ENCODE results near the gene OR8B4. TPM values are rescaled to one million over a fixed set of nuclear protein-coding genes. Genes with fewer than 3 reads are reported as not detected.
"Not testable (repeated sequence)": the region's sequence is repeated elsewhere in the genome, so short reads cannot be mapped to it uniquely, and the experiment has no call there.

OR8B4 gene
- total and polyA plus RNA-seq, 12 donors, result not detected

GRCh38 chr11:124460459-124460858 lies 35.8 kb upstream of the OR8B4 start:
- Histone ChIP-seq H3K4me1 (replicated peaks in 1 of 2) (no peaks in the 10 kb centered on the region), H3K4me3 (no peak overlapping the region), H3K36me3 (replicated peaks in 1 of 2) (no peaks in the 10 kb centered on the region), H3K9me3 (replicated peaks in 1 of 3) (no peaks in the 10 kb centered on the region), H3K27ac (no peak overlapping the region), H3K27me3 (no peaks in the 10 kb centered on the region)
- no peak for DNase-seq
- 63 to 92% (median 78%) methylated on average over 1 of the region's 1 CpG for WGBS, 4 donors
- TF ChIP-seq CTCF (IDR thresholded peaks at IDR 0.05), result no peak
- TF ChIP-seq POLR2A (IDR thresholded peaks at IDR 0.05), result no peak
- intact Hi-C loops (cut with DNase I), result no loop called here

- H3K4me1 ChIP-seq (replicated peaks in 1 of 2); H3K27me3 ChIP-seq; intact Hi-C loops (cut with DNase I); H3K9me3 ChIP-seq (replicated peaks in 1 of 3); H3K4me3 ChIP-seq; DNase-seq; H3K36me3 ChIP-seq (replicated peaks in 1 of 2); H3K27ac ChIP-seq: not testable (repeated sequence)
- WGBS, 4 donors, result 82 to 90% (median 83%) methylated on average over 7 of the region's 7 CpGs
These were observed 34.7 kb upstream of the OR8B4 start for GRCh38 chr11:124459379-124459778.

- peaks cover 0 to 6% (median 0%) of the 10 kb centered on the region in 3 donors for H3K9me3 ChIP-seq (replicated peaks in 1 of 3)
- WGBS, 4 donors, result 19 to 49% (median 46%) methylated on average over 2 of the region's 2 CpGs
- H3K27ac ChIP-seq, result no peak overlapping the region
- no peaks in the 10 kb centered on the region for H3K27me3 ChIP-seq
- no peak for DNase-seq
- intact Hi-C loops (cut with DNase I), result no loop called here
- no peaks in the 10 kb centered on the region for H3K4me1 ChIP-seq (replicated peaks in 1 of 2)
- no peak overlapping the region for H3K4me3 ChIP-seq
- H3K36me3 ChIP-seq (replicated peaks in 1 of 2), result no peaks in the 10 kb centered on the region
- TF ChIP-seq POLR2A (IDR thresholded peaks at IDR 0.05), result no peak
- TF ChIP-seq CTCF (IDR thresholded peaks at IDR 0.05), result no peak
These were observed 29.9 kb upstream of the OR8B4 start for GRCh38 chr11:124454552-124454951.

GRCh38 chr11:124446916-124447315 lies 22.2 kb upstream of the OR8B4 start:
- no peak overlapping the region for H3K4me3 ChIP-seq
- TF ChIP-seq POLR2A (IDR thresholded peaks at IDR 0.05) (no peak), CTCF (IDR thresholded peaks at IDR 0.05) (no peak)
- no peaks in the 10 kb centered on the region for H3K36me3 ChIP-seq (replicated peaks in 1 of 2)
- H3K4me1 ChIP-seq (replicated peaks in 1 of 2), result no peaks in the 10 kb centered on the region
- intact Hi-C loops (cut with DNase I), result no loop called here
- no peak for DNase-seq
- WGBS, 4 donors, result 60 to 71% (median 65%) methylated on average over 1 of the region's 1 CpG
- H3K9me3 ChIP-seq (replicated peaks in 1 of 3), result peaks cover 0 to 6% (median 0%) of the 10 kb centered on the region in 3 donors
- no peaks in the 10 kb centered on the region for H3K27me3 ChIP-seq
- no peak overlapping the region for H3K27ac ChIP-seq

- Histone ChIP-seq H3K4me1 (replicated peaks in 1 of 2) (no peaks in the 10 kb centered on the region), H3K9me3 (replicated peaks in 1 of 3) (no peaks in the 10 kb centered on the region), H3K36me3 (replicated peaks in 1 of 2) (no peaks in the 10 kb centered on the region), H3K27me3 (peaks cover 4% of the 10 kb centered on the region), H3K4me3 (no peak within 1 kb of the TSS), H3K27ac (no peak within 1 kb of the TSS)
- no peak for DNase-seq
- intact Hi-C loops (cut with DNase I), result no loop called here
- no peak for TF ChIP-seq CTCF (IDR thresholded peaks at IDR 0.05)
- 89 to 100% (median 98%) methylated on average over 1 of the region's 1 CpG for WGBS, 4 donors
These were observed 21.0 kb upstream of the OR8B4 start, which contains the start of gene OR8B8 for GRCh38 chr11:124445646-124446150. TSS of gene OR8B8 (minus strand) at chr11:124445696. CDS start at chr11:124441085, 4,611 bp downstream.

Data from adrenal gland (tissue), 12 donors.